ENCODE measurements around the gene CELF2. TPM values are rescaled to one million over a fixed set of nuclear protein-coding genes. Genes with fewer than 3 reads are reported as not detected.

The CELF2 gene
- total RNA-seq, 1 experiment from 2014 or later: 28.7 TPM

GRCh38 chr10:11165591-11166543 lies 148.2 kb downstream of the CELF2 start:
- Mint-ChIP-seq H3K4me1 (peaks cover 30 to 31% of the 10 kb centered on the region in 2 experiments), H3K27me3 (ENCODE audit: low read depth) (peaks cover 2% of the 10 kb centered on the region), H3K4me3 (peak overlapping the region; percentile 78 to 91), H3K9me3 (peaks cover 14% of the 10 kb centered on the region in 2 experiments), H3K27ac (peak overlapping the region; percentile 31 to 86 (median 42); a peak in 5 of 7 replicates), H3K36me3 (ENCODE audit: insufficient read depth in 1 of 3, low read depth in 3 of 3) (peaks cover 10 to 21% (median 13%) of the 10 kb centered on the region in 3 experiments; a peak in 6 of 7 replicates)
- Histone ChIP-seq H3K79me2 (ENCODE audit: insufficient read depth, low read length) (no peaks in the 10 kb centered on the region), H3K79me1 (ENCODE audit: insufficient read depth, low read depth, low read length, poor library complexity, severe bottlenecking) (no peaks in the 10 kb centered on the region), H2BK15ac (ENCODE audit: low read depth, low read length) (no peak overlapping the region), H3K18ac (ENCODE audit: insufficient read length, low read depth, low read length) (no peak overlapping the region), H3K56ac (ENCODE audit: insufficient read length, low read depth, low read length) (no peak overlapping the region), H4K20me1 (ENCODE audit: control insufficient read depth, insufficient read depth, insufficient read length) (no peaks in the 10 kb centered on the region), H3K14ac (ENCODE audit: insufficient read depth, low read length) (peak overlapping the region; percentile 38; the same call in 1 of the 2 replicates), H3T11ph (ENCODE audit: low read length) (no peak overlapping the region), H3K27ac (ENCODE audit: insufficient read length, low read depth, low read length) (no peak overlapping the region), H3K4me2 (ENCODE audit: insufficient read depth, insufficient read length, low read length) (peak overlapping the region; percentile 85), H3K9ac (ENCODE audit: extremely low read depth, insufficient read length, low read length) (peak overlapping the region; percentile 50), H4K91ac (ENCODE audit: insufficient read length, low read depth, low read length) (no peak overlapping the region), H3K4me1 (ENCODE audit: insufficient read depth, low read length) (peaks cover under 1% of the 10 kb centered on the region; the same call in 1 of the 2 replicates), H2BK20ac (ENCODE audit: low read depth, low read length, poor library complexity, severe bottlenecking) (no peak overlapping the region), H2AFZ (ENCODE audit: low read length) (no peak overlapping the region), H4K5ac (ENCODE audit: insufficient read length, low read depth, low read length) (no peak overlapping the region), H4K8ac (replicated peaks; ENCODE audit: insufficient read length, low read depth, low read length) (no peak overlapping the region), H3K23ac (ENCODE audit: insufficient read length, low read depth, low read length) (no peak overlapping the region), H2BK120ac (ENCODE audit: low read depth, low read length, poor library complexity, severe bottlenecking) (no peak overlapping the region), H2AK5ac (ENCODE audit: insufficient read length, low read length) (no peak overlapping the region), H3K27me3 (ENCODE audit: insufficient read depth, low read length) (no peaks in the 10 kb centered on the region), H2BK12ac (ENCODE audit: insufficient read length, low read depth, low read length) (no peak overlapping the region), H3K23me2 (ENCODE audit: insufficient read length, low read depth, low read length, poor library complexity, severe bottlenecking) (peaks cover 13% of the 10 kb centered on the region), H3K4ac (ENCODE audit: low read depth, low read length) (no peak overlapping the region), H2BK5ac (ENCODE audit: insufficient read length, low read length) (no peak overlapping the region), H3K9me3 (ENCODE audit: control insufficient read depth, low read depth, low read length) (peaks cover 5% of the 10 kb centered on the region)
- TF ChIP-seq, protein P1, sequence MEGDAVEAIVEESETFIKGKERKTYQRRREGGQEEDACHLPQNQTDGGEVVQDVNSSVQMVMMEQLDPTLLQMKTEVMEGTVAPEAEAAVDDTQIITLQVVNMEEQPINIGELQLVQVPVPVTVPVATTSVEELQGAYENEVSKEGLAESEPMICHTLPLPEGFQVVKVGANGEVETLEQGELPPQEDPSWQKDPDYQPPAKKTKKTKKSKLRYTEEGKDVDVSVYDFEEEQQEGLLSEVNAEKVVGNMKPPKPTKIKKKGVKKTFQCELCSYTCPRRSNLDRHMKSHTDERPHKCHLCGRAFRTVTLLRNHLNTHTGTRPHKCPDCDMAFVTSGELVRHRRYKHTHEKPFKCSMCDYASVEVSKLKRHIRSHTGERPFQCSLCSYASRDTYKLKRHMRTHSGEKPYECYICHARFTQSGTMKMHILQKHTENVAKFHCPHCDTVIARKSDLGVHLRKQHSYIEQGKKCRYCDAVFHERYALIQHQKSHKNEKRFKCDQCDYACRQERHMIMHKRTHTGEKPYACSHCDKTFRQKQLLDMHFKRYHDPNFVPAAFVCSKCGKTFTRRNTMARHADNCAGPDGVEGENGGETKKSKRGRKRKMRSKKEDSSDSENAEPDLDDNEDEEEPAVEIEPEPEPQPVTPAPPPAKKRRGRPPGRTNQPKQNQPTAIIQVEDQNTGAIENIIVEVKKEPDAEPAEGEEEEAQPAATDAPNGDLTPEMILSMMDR (conservative IDR thresholded peaks at IDR 0.05): peak; percentile 75
- DNase-seq: peak; percentile 70
- WGBS (ENCODE audit: extremely low coverage, insufficient read length, low lambda C conversion rate): no CpG with 5 or more reads among the region's 44 CpGs
